ENCODE results near the gene U2SURP.
A peak's percentile ranks its signal among the peaks of the same experiment; 100 is the strongest.
"Not testable (repeated sequence)": the region's sequence is repeated elsewhere in the genome, so short reads cannot be mapped to it uniquely, and the experiment has no call there.

U2SURP gene

DNA sequence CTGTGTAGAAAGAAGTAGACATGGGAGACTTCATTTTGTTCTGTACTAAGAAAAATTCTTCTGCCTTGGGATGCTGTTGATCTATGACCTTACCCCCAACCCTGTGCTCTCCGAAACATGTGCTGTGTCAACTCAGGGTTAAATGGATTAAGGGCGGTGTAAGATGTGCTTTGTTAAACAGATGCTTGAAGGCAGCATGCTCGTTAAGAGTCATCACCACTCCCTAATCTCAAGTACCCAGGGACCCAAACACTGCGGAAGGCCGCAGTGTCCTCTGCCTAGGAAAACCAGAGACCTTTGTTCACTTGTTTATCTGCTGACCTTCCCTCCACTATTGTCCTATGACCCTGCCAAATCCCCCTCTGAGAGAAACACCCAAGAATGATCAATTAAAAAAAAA, 72.6 kb downstream of the U2SURP start:
- not testable (repeated sequence) for DNase-seq

- DNase-seq: no peak
Observed at GRCh38 chr3:143078883-143079282, 77.5 kb downstream of the U2SURP start.

DNA sequence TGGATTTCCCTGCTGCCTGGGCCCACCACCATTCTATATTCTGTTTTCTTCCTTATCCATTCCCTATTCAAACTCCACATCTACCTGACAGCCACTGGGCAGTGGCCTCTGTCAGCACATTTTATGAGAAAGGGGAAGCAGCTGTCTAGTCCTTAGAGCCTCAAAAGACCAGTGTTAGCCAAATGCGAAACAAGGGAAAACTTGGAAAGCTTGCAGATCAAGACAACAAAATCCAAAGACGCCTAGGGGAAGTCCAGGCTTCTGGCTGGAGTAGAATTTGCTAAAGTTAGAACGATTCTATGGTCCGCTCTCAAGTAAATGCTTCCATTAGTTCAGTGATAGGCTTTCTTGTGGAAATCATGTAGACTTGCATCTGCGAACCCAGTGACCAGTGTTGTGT, 78.8 kb downstream of the U2SURP start:
- no peak for DNase-seq

- DNase-seq: no peak
Observed at GRCh38 chr3:143081365-143081764, 80.0 kb downstream of the U2SURP start.

- no peak for DNase-seq
Observed at GRCh38 chr3:143081844-143082778, 80.7 kb downstream of the U2SURP start.

GRCh38 chr3:143083781-143084180, 82.4 kb downstream of the U2SURP start:
- DNase-seq: no peak

DNA sequence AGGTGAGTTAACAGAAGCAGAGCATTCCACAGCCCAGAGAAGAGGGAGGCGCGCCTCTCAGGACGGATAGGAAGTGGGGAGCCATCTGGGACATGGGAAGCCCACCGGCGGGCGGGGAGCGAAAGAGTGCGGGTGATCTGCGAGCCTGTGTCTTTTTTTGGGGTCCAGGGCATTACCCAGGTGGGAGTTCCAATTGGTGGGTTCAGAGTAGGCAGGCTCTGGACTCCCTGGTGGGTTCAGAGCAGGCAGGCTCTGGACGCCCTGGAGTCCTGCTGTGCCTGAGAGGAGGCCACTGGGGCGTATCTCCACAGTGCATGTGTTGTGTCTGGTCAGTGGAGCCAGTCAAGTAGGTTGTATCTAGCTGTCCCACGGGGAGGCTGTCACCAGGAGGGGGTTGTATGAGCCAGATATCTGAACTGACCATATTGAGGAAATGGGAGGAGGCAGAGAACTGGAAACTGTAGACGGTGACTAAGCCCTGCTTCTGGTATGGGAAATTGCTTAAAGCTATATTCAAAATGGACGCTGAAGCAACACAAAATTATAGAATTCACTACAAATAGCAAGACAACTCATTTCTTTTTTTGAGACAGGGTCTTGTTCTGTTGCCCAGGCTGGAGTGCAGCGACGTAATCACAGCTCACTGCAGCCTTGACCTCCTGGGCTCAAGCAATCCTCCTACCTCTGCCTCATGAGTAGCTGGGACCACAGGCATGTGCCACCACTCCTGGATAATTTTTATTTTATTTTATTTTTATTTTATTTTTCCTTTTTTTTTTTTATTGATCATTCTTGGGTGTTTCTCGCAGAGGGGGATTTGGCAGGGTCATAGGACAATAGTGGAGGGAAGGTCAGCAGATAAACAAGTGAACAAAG, 83.7 kb downstream of the U2SURP start:
- no peak for DNase-seq

DNA sequence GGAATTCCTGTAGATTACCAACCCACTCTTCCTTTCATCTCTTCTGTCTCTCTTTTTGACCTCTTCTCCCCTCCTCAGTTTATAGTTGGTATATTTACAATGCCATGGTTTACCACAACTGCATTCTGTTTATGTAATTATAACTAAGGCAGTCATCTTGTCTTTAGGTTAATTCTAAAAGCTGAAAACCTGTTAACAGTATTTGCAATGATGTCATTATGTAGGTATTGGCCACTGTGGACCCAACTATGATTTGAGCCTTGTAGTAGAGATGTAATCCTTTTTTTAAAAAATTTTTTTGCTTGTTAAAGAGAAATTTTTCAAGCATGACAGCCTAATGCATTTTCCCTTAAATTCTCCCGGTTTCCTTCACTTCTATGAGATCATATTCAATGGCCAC, 87.5 kb downstream of the U2SURP start:
- no peak for DNase-seq

DNA sequence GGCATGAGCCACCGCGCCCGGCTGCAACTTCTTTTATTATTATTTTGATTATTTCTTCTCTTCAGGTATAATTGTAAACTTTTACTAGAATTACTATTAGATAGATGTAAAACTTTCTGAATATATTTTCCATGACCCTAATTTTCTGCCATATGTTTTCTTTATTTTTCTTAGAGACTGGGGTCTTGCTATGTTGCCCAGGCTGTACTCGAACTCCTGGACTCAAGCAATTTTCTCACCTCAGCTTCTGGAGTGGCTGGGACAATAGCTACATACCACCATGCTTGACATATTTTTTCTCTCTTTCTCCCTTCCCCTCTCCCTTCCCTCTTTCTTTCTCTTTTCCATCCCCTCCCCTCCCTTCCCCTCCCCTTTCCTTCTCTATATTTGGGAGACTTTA, 88.6 kb downstream of the U2SURP start:
- no peak for DNase-seq

GRCh38 chr3:143090486-143090885, 89.1 kb downstream of the U2SURP start:
- DNase-seq: no peak

- DNase-seq: peak; percentile 78
Observed at GRCh38 chr3:143090976-143091837, 89.8 kb downstream of the U2SURP start.

DNA sequence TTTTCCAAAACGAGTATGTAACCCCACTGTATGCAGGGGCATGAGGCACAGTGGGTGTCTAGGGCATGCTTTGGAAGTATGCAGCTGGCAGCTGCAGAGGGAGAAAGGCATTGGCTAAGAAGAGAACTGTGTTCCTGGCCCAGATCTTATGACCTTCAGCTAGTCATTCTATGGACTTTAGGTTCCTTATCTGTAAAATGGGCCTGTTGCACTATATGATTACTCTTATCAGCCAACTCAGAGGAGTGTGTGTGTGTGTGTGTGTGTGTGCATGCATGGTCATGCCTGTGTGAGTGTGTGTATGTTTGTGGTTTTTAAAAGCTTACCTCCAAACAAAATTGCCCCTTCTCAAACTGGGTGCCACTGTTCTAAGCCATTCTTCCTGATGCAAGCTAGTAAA, 90.8 kb downstream of the U2SURP start:
- no peak for DNase-seq

DNA sequence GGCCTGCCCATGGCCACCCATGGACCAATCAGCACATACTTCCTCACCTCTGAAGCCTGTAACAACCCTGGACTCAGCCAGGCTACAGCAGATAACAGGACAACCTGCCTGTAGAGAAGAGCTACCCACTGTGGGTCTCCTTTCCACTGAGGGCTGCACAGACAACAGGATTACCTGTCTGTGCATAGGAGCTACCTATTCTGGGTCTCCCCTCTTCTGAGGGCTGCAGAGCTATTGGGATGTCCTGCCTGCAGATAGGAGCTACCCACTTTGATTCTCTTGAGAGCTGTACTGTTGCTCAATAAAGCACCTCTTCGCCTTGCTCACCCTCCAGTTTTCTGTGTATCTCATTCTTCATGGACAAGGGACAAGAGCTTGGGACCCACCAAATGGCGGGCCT, 94.4 kb downstream of the U2SURP start:
- DNase-seq: no peak

- no peak for DNase-seq
Observed at GRCh38 chr3:143098032-143098764, 96.8 kb downstream of the U2SURP start.

GRCh38 chr3:143099210-143099609, 97.8 kb downstream of the U2SURP start:
- DNase-seq: no peak

- DNase-seq: no peak
Observed at GRCh38 chr3:143099690-143100089, 98.3 kb downstream of the U2SURP start.

DNA sequence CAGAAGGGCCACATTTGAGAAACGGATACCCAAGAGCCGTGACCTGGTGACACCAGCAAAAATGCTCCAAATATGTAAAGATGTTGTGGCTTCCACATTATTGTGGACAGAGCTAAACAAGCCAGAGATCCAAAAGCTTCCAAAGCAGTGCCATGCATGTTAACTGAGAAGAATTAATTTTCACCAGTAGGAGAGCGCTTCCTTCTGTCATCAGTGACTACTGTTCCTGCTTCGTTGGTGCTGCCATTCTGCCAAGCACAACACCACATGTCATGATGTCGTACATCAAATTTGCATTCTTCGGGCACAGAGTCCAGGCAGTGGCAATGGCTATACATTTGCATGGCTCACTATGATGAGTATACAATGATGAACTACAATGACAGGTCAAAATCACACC, 99.1 kb downstream of the U2SURP start:
- DNase-seq: no peak

GRCh38 chr3:143101792-143102381, 100.5 kb downstream of the U2SURP start:
- no peak for DNase-seq

DNA sequence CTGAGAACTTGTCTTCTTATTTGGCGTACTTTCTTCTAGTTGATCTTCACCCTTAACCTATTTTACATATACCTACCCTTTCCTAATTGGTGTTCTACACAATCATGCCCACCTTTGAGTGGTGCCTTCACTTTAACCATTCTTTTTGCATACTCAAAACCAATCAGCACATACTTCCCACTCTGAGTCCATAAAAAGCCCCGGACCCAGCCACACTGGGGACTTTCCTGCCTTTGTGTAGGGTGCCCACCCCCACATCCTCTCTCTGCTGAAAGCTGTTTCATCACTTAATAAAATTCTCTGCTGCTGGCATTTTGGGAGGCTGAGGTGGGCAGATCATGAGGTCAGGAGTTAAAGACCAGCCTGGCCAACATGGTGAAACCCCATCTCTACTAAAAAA, 102.3 kb downstream of the U2SURP start:
- no peak for DNase-seq

DNA sequence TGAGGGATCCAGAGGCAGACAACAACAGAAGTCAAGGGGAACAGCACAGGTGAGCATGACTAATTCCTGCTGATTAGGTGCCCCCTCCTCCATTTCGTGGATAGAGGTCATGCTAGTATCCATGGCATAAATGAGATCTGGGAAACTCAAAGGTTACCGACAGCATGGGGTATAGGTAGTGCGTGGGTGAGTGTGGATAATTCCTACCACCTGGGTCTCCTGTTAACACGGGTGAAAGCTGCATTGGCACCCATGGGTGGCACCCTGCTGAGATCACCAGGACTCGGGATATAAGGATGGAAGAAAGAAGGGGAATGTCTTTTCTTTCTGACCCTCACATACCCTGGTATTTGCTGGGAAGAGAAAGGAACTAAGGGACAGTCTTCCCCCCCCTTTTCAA, 103.8 kb downstream of the U2SURP start:
- no peak for DNase-seq

DNA sequence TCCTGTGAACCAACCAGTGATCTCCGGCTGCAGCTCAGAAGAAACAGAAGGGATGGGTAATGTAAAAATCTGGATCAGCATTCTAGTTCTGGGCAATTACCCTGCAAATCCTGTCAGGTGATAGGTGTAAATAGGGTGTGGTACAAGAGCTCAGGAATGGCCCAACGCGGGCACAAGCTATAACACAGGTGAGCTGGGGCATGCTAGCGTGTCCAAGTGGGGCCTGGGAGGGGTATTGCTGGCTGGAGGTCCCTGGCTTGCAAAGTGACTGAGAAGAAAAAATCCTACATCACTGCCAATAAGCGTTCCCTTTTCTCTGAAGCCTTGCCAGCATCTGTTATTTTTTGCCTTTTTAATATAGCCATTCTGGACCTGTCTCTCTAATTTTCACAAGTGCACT, 108.5 kb downstream of the U2SURP start:
- no peak for DNase-seq

All from retina (tissue), 1 donor.